ENCODE results near the gene VPS41.

The VPS41 gene

GRCh38 chr7:38846280-38846679, 62.7 kb downstream of the VPS41 start:
- Histone ChIP-seq H3K36me3 (ENCODE audit: insufficient read depth, low read length) (no peaks in the 10 kb centered on the region), H3K4me3 (ENCODE audit: low read length, poor library complexity, severe bottlenecking) (no peak overlapping the region), H4K20me1 (ENCODE audit: insufficient read depth, low read length, poor library complexity, severe bottlenecking) (no peaks in the 10 kb centered on the region), H3K27me3 (ENCODE audit: insufficient read depth, low read length, poor library complexity, severe bottlenecking) (no peaks in the 10 kb centered on the region), H3K79me2 (ENCODE audit: insufficient read depth, low read length) (no peaks in the 10 kb centered on the region), H3K9ac (ENCODE audit: low read depth, low read length, poor library complexity, severe bottlenecking) (no peak overlapping the region), H2AFZ (ENCODE audit: low read length) (no peak overlapping the region), H3K4me1 (ENCODE audit: insufficient read depth, low read length, poor library complexity, severe bottlenecking) (no peaks in the 10 kb centered on the region), H3K9me3 (ENCODE audit: insufficient read depth, low read depth, low read length) (no peaks in the 10 kb centered on the region), H3F3A (ENCODE audit: low read depth) (no peaks in the 10 kb centered on the region), H3K9me2 (replicated peaks; ENCODE audit: low read depth, low read length) (no peaks in the 10 kb centered on the region), H3K4me2 (ENCODE audit: low read depth, low read length, poor library complexity, severe bottlenecking) (no peak overlapping the region)
- TF ChIP-seq, protein P1, sequence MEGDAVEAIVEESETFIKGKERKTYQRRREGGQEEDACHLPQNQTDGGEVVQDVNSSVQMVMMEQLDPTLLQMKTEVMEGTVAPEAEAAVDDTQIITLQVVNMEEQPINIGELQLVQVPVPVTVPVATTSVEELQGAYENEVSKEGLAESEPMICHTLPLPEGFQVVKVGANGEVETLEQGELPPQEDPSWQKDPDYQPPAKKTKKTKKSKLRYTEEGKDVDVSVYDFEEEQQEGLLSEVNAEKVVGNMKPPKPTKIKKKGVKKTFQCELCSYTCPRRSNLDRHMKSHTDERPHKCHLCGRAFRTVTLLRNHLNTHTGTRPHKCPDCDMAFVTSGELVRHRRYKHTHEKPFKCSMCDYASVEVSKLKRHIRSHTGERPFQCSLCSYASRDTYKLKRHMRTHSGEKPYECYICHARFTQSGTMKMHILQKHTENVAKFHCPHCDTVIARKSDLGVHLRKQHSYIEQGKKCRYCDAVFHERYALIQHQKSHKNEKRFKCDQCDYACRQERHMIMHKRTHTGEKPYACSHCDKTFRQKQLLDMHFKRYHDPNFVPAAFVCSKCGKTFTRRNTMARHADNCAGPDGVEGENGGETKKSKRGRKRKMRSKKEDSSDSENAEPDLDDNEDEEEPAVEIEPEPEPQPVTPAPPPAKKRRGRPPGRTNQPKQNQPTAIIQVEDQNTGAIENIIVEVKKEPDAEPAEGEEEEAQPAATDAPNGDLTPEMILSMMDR (conservative IDR thresholded peaks at IDR 0.05; ENCODE audit: low read length) = no peak
- no peak for TF ChIP-seq EZH2phosphoT487 (IDR thresholded peaks at IDR 0.05; ENCODE audit: borderline replicate concordance)

DNA sequence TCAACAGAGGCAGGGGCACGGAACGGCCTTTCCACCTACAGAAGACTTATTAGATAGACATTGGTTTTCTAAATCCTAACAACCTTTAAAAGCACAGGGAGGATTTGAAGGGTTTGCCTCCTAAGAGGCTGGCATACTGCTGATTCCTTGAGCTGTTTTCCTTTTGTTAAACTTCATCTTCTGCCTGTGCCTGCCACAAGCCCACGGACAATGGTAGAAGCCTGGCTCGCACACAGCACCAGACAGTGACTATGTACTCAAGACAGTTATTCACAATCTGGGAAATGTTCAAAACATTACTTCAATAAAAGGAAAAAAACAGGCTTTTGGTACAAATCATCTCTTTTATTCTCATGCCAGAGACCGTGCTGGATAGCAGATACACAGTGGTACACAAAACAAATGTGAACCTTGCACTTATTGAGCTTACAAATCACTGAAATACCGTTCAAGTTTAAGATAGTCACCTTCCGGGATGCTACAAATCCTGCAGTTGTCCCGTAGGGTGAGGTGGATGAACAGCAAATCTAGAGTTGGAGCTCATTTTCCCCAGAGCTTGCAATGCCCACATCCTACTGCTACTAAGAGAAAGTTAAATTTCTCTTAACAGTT, 63.9 kb downstream of the VPS41 start:
- Histone ChIP-seq H3K4me1 (ENCODE audit: insufficient read depth, low read length, poor library complexity, severe bottlenecking) (no peaks in the 10 kb centered on the region), H3K4me3 (ENCODE audit: low read length, poor library complexity, severe bottlenecking) (no peak overlapping the region)

GRCh38 chr7:38842746-38843145, 66.2 kb downstream of the VPS41 start:
- H3K4me3 ChIP-seq (ENCODE audit: low read length, poor library complexity, severe bottlenecking) = no peak overlapping the region
- no peak overlapping the region for H3K4me2 ChIP-seq (ENCODE audit: low read depth, low read length, poor library complexity, severe bottlenecking)
- no peaks in the 10 kb centered on the region for H3K9me2 ChIP-seq (replicated peaks; ENCODE audit: low read depth, low read length)
- no peaks in the 10 kb centered on the region for H3K27me3 ChIP-seq (ENCODE audit: insufficient read depth, low read length, poor library complexity, severe bottlenecking)
- H3K79me2 ChIP-seq (ENCODE audit: insufficient read depth, low read length) = no peaks in the 10 kb centered on the region
- no peaks in the 10 kb centered on the region for H4K20me1 ChIP-seq (ENCODE audit: insufficient read depth, low read length, poor library complexity, severe bottlenecking)
- no peaks in the 10 kb centered on the region for H3K9me3 ChIP-seq (ENCODE audit: insufficient read depth, low read depth, low read length)
- TF ChIP-seq, protein P1 (conservative IDR thresholded peaks at IDR 0.05; ENCODE audit: low read length) = no peak
- no peak for TF ChIP-seq EZH2phosphoT487 (IDR thresholded peaks at IDR 0.05; ENCODE audit: borderline replicate concordance)
- no peak overlapping the region for H2AFZ ChIP-seq (ENCODE audit: low read length)
- no peaks in the 10 kb centered on the region for H3K36me3 ChIP-seq (ENCODE audit: insufficient read depth, low read length)
- H3K9ac ChIP-seq (ENCODE audit: low read depth, low read length, poor library complexity, severe bottlenecking) = no peak overlapping the region
- H3K4me1 ChIP-seq (ENCODE audit: insufficient read depth, low read length, poor library complexity, severe bottlenecking) = no peaks in the 10 kb centered on the region
- H3F3A ChIP-seq (ENCODE audit: low read depth) = no peaks in the 10 kb centered on the region

More for the DNA sequence above, 63.9 kb downstream of the VPS41 start:
- Histone ChIP-seq H3K9me2 (replicated peaks; ENCODE audit: low read depth, low read length) (no peaks in the 10 kb centered on the region), H3F3A (ENCODE audit: low read depth) (no peaks in the 10 kb centered on the region), H4K20me1 (ENCODE audit: insufficient read depth, low read length, poor library complexity, severe bottlenecking) (no peaks in the 10 kb centered on the region), H2AFZ (ENCODE audit: low read length) (no peak overlapping the region), H3K27me3 (ENCODE audit: insufficient read depth, low read length, poor library complexity, severe bottlenecking) (no peaks in the 10 kb centered on the region), H3K9me3 (ENCODE audit: insufficient read depth, low read depth, low read length) (no peaks in the 10 kb centered on the region), H3K79me2 (ENCODE audit: insufficient read depth, low read length) (no peaks in the 10 kb centered on the region), H3K4me2 (ENCODE audit: low read depth, low read length, poor library complexity, severe bottlenecking) (no peak overlapping the region), H3K9ac (ENCODE audit: low read depth, low read length, poor library complexity, severe bottlenecking) (no peak overlapping the region), H3K36me3 (ENCODE audit: insufficient read depth, low read length) (no peaks in the 10 kb centered on the region)
- TF ChIP-seq EZH2phosphoT487 (IDR thresholded peaks at IDR 0.05; ENCODE audit: borderline replicate concordance) = no peak
- TF ChIP-seq, protein P1 (conservative IDR thresholded peaks at IDR 0.05; ENCODE audit: low read length) = no peak

All from Loucy (cell line).